ENCODE data around the gene SMAD6.

Gene SMAD6

GRCh38 chr15:66708389-66708788 lies 6.4 kb downstream of the SMAD6 start:
- H3K36me3 ChIP-seq (ENCODE audit: control insufficient read depth in 2 of 2, insufficient read depth in 1 of 2, low read length in 2 of 2), result peaks cover 0 to 69% of the 10 kb centered on the region in 2 experiments; a peak in 2 of 3 replicates
- no peak overlapping the region for H3K4me3 ChIP-seq (ENCODE audit: low read depth, low read length)
- ChIA-PET CTCF (interaction anchor here (1.5 to 6.0 kb wide), 3 partner anchors 10 to 106 kb away, joined by 4 to 63 read pairs (median 16); no protein-coding TSS in a partner anchor), POLR2A (interaction anchor here (1.3 kb wide), 1 partner anchor 62 kb away, joined by 6 read pairs; no protein-coding TSS in a partner anchor)
- H3K27ac ChIP-seq (ENCODE audit: extremely low read depth, low read depth, low read length), result no peak overlapping the region
- H3K4me1 ChIP-seq (ENCODE audit: control insufficient read depth, insufficient read depth, low read length), result peaks cover 32% of the 10 kb centered on the region
- H3K9me3 ChIP-seq (ENCODE audit: control insufficient read depth, insufficient read depth, low read depth, low read length), result no peaks in the 10 kb centered on the region
- TF ChIP-seq ZNF146 (tag by site-specific recombination; IDR thresholded peaks at IDR 0.05), result peak; percentile 99
- TF ChIP-seq ZNF16 (tag by site-specific recombination; IDR thresholded peaks at IDR 0.05; ENCODE audit: low read depth), result no peak
- TF ChIP-seq ZNF610 (tag by site-specific recombination; IDR thresholded peaks at IDR 0.05; ENCODE audit: borderline replicate concordance), result no peak
- TF ChIP-seq ZNF624 (tag by site-specific recombination; IDR thresholded peaks at IDR 0.05), result no peak
- no peak for TF ChIP-seq ZNF266 (tag by site-specific recombination; IDR thresholded peaks at IDR 0.05; ENCODE audit: low read depth)
- no peak for TF ChIP-seq REPIN1 (tag by site-specific recombination; IDR thresholded peaks at IDR 0.05; ENCODE audit: low read depth)
- TF ChIP-seq ZNF121 (tag by site-specific recombination; IDR thresholded peaks at IDR 0.05), result no peak
- no peak for TF ChIP-seq ZNF664 (tag by site-specific recombination; IDR thresholded peaks at IDR 0.05)
- no peak for TF ChIP-seq SCRT1 (tag by site-specific recombination; IDR thresholded peaks at IDR 0.05; ENCODE audit: borderline replicate concordance)
- no peak for TF ChIP-seq ZFP69B (tag by site-specific recombination; IDR thresholded peaks at IDR 0.05)
- TF ChIP-seq ZNF184 (tag by site-specific recombination; IDR thresholded peaks at IDR 0.05), result no peak
- no peak for TF ChIP-seq ZNF747 (tag by site-specific recombination; IDR thresholded peaks at IDR 0.05)
- TF ChIP-seq ZNF580 (tag by site-specific recombination; IDR thresholded peaks at IDR 0.05), result peak; percentile 32; the same call in 1 of the 2 replicates

GRCh38 chr15:66709884-66710283 lies 7.8 kb downstream of the SMAD6 start:
- H3K4me1 ChIP-seq (ENCODE audit: control insufficient read depth, insufficient read depth, low read length), result peaks cover 28% of the 10 kb centered on the region
- CTCF ChIA-PET, result interaction anchor here (0.6 to 2.6 kb wide), 6 partner anchors 12 to 142 kb away, joined by 3 to 17 read pairs (median 4); no protein-coding TSS in a partner anchor
- peaks cover 0 to 71% of the 10 kb centered on the region in 2 experiments; a peak in 2 of 3 replicates for H3K36me3 ChIP-seq (ENCODE audit: control insufficient read depth in 2 of 2, insufficient read depth in 1 of 2, low read length in 2 of 2)
- H3K27ac ChIP-seq (ENCODE audit: extremely low read depth, low read depth, low read length), result no peak overlapping the region
- POLR2A ChIA-PET, result interaction anchor here (1.4 to 3.1 kb wide), 3 partner anchors 7 to 12 kb away, joined by 3 to 19 read pairs (median 5); partner anchors contain the start of gene SMAD6
- TF ChIP-seq, protein P1, sequence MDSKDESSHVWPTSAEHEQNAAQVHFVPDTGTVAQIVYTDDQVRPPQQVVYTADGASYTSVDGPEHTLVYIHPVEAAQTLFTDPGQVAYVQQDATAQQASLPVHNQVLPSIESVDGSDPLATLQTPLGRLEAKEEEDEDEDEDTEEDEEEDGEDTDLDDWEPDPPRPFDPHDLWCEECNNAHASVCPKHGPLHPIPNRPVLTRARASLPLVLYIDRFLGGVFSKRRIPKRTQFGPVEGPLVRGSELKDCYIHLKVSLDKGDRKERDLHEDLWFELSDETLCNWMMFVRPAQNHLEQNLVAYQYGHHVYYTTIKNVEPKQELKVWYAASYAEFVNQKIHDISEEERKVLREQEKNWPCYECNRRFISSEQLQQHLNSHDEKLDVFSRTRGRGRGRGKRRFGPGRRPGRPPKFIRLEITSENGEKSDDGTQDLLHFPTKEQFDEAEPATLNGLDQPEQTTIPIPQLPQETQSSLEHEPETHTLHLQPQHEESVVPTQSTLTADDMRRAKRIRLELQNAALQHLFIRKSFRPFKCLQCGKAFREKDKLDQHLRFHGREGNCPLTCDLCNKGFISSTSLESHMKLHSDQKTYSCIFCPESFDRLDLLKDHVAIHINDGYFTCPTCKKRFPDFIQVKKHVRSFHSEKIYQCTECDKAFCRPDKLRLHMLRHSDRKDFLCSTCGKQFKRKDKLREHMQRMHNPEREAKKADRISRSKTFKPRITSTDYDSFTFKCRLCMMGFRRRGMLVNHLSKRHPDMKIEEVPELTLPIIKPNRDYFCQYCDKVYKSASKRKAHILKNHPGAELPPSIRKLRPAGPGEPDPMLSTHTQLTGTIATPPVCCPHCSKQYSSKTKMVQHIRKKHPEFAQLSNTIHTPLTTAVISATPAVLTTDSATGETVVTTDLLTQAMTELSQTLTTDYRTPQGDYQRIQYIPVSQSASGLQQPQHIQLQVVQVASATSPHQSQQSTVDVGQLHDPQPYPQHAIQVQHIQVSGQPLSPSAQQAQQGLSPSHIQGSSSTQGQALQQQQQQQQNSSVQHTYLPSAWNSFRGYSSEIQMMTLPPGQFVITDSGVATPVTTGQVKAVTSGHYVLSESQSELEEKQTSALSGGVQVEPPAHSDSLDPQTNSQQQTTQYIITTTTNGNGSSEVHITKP (tag by site-specific recombination; IDR thresholded peaks at IDR 0.05), result no peak
- TF ChIP-seq ZNF677 (tag by site-specific recombination; IDR thresholded peaks at IDR 0.05) (no peak), ZNF585B (tag by site-specific recombination; IDR thresholded peaks at IDR 0.05) (no peak), ZBTB17 (tag by site-specific recombination; IDR thresholded peaks at IDR 0.05) (no peak), GLIS1 (tag by site-specific recombination; IDR thresholded peaks at IDR 0.05) (no peak), ZNF354C (tag by site-specific recombination; IDR thresholded peaks at IDR 0.05; ENCODE audit: borderline replicate concordance, low read depth) (no peak)
- TF ChIP-seq, protein P2, sequence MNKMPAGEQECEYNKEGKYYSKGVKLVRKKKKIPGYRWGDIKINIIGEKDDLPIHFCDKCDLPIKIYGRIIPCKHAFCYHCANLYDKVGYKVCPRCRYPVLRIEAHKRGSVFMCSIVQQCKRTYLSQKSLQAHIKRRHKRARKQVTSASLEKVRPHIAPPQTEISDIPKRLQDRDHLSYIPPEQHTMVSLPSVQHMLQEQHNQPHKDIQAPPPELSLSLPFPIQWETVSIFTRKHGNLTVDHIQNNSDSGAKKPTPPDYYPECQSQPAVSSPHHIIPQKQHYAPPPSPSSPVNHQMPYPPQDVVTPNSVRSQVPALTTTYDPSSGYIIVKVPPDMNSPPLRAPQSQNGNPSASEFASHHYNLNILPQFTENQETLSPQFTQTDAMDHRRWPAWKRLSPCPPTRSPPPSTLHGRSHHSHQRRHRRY (tag by site-specific recombination; IDR thresholded peaks at IDR 0.05), result no peak
- TF ChIP-seq, protein P3, sequence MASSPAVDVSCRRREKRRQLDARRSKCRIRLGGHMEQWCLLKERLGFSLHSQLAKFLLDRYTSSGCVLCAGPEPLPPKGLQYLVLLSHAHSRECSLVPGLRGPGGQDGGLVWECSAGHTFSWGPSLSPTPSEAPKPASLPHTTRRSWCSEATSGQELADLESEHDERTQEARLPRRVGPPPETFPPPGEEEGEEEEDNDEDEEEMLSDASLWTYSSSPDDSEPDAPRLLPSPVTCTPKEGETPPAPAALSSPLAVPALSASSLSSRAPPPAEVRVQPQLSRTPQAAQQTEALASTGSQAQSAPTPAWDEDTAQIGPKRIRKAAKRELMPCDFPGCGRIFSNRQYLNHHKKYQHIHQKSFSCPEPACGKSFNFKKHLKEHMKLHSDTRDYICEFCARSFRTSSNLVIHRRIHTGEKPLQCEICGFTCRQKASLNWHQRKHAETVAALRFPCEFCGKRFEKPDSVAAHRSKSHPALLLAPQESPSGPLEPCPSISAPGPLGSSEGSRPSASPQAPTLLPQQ (tag by site-specific recombination; IDR thresholded peaks at IDR 0.05), result no peak
- no peaks in the 10 kb centered on the region for H3K9me3 ChIP-seq (ENCODE audit: control insufficient read depth, insufficient read depth, low read depth, low read length)
- H3K4me3 ChIP-seq (ENCODE audit: low read depth, low read length), result no peak overlapping the region
